ENCODE measurements around the gene ABL2.

Gene ABL2

GRCh38 chr1:179055937-179056336 is 173.5 kb downstream of the ABL2 start:
- H3K4me3 ChIP-seq (replicated peaks; ENCODE audit: low read depth, low read length), result no peak overlapping the region
- DNase-seq (ENCODE audit: low read depth), result no peak
- no peak for TF ChIP-seq CTCF (IDR thresholded peaks at IDR 0.05; ENCODE audit: low read length, missing control alignments)

- DNase-seq (ENCODE audit: low read depth), result no peak
- no peak for TF ChIP-seq CTCF (IDR thresholded peaks at IDR 0.05; ENCODE audit: low read length, missing control alignments)
- no peak overlapping the region for H3K4me3 ChIP-seq (replicated peaks; ENCODE audit: low read depth, low read length)
Measured at GRCh38 chr1:179053486-179053885, 176.0 kb downstream of the ABL2 start.

GRCh38 chr1:179052776-179053175 is 176.7 kb downstream of the ABL2 start:
- no peak for TF ChIP-seq CTCF (IDR thresholded peaks at IDR 0.05; ENCODE audit: low read length, missing control alignments)
- no peak for DNase-seq (ENCODE audit: low read depth)
- H3K4me3 ChIP-seq (replicated peaks; ENCODE audit: low read depth, low read length), result no peak overlapping the region

Measured in fibroblast of pulmonary artery (primary cell).